HL-60 (cell line): ENCODE results near the gene SETBP1.

ENCODE experiments used
- DNase-seq, 2 experiments: peaks; one replicate each; pipeline ENCODE4 v3.0.0-alpha.2; 2010 to 2020; ENCODE audit warnings: low read depth in 1 of 2, low spot score in 1 of 2
- H3K27ac ChIP-seq: fragments of 250-450 bp; sonication (Bioruptor Pico); replicated peaks from 2 replicates; pipeline ENCODE4 v1.5.1; 2020; ENCODE audit warnings: mild to moderate bottlenecking, moderate library complexity
- H3K27me3 ChIP-seq: fragments of 250-450 bp; sonication (Bioruptor Pico); 2 replicates; pipeline ENCODE4 v1.5.1; 2021; ENCODE audit warnings: mild to moderate bottlenecking, moderate library complexity; ENCODE audit not compliant: insufficient read depth, poor library complexity, severe bottlenecking
- H3K4me3 ChIP-seq: replicated peaks from 2 replicates; pipeline ENCODE4 v1.5.1; 2011; ENCODE audit warnings: mild to moderate bottlenecking, control low read depth, low read length; ENCODE audit not compliant: insufficient read depth
- GABPA ChIP-seq: IDR thresholded peaks from 2 replicates; pipeline ENCODE4 v1.6.1; 2012; ENCODE audit warnings: low read depth
- POLR2AphosphoS5 ChIP-seq: IDR thresholded peaks from 2 replicates; pipeline ENCODE4 v1.6.1; 2012; ENCODE audit warnings: low read depth
- REST ChIP-seq: IDR thresholded peaks from 2 replicates; pipeline ENCODE4 v1.6.1; 2012; ENCODE audit warnings: low read depth; ENCODE audit not compliant: insufficient replicate concordance
- SPI1 ChIP-seq: IDR thresholded peaks from 2 replicates; pipeline ENCODE4 v1.6.1; 2012; ENCODE audit warnings: low read depth, mild to moderate bottlenecking, borderline replicate concordance
- long read RNA-seq: library from polyadenylated mRNA; unstranded; transcript quantifications from one replicate; pipeline ENCODE4 v2.0.0, GENCODE V29; 2020
- TF ChIP-seq, protein P1 (sequence below): IDR thresholded peaks from one replicate; pipeline ENCODE4 v1.5.1; 2011; ENCODE audit warnings: low read length, control low read depth, inconsistent platforms; ENCODE audit not compliant: insufficient read depth

The SETBP1 gene
- long read RNA-seq, partial matches to known transcripts: 0 of 2 reads
- long read RNA-seq, other reads (novel, unspliced or antisense): 2 of 2 reads

- TF ChIP-seq SPI1 (no peak), REST (no peak), POLR2AphosphoS5 (no peak), GABPA (no peak)
- TF ChIP-seq, protein P1, sequence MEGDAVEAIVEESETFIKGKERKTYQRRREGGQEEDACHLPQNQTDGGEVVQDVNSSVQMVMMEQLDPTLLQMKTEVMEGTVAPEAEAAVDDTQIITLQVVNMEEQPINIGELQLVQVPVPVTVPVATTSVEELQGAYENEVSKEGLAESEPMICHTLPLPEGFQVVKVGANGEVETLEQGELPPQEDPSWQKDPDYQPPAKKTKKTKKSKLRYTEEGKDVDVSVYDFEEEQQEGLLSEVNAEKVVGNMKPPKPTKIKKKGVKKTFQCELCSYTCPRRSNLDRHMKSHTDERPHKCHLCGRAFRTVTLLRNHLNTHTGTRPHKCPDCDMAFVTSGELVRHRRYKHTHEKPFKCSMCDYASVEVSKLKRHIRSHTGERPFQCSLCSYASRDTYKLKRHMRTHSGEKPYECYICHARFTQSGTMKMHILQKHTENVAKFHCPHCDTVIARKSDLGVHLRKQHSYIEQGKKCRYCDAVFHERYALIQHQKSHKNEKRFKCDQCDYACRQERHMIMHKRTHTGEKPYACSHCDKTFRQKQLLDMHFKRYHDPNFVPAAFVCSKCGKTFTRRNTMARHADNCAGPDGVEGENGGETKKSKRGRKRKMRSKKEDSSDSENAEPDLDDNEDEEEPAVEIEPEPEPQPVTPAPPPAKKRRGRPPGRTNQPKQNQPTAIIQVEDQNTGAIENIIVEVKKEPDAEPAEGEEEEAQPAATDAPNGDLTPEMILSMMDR: no peak
- Histone ChIP-seq H3K27me3 (peaks cover 64% of the 10 kb centered on the region), H3K27ac (no peak within 1 kb of the TSS), H3K4me3 (peak within 1 kb of the TSS; percentile 57)
- DNase-seq: no peak
Measured at GRCh38 chr18:44680273-44681075, at the start of gene SETBP1. SETBP1 (plus strand) TSS chr18:44680888; CDS start chr18:44701347, 20,459 bp downstream.

- H3K27ac ChIP-seq: no peak overlapping the region
- no peak overlapping the region for H3K4me3 ChIP-seq
- no peaks in the 10 kb centered on the region for H3K27me3 ChIP-seq
Measured at GRCh38 chr18:44632469-44633145, 48.1 kb upstream of the SETBP1 start.

More at GRCh38 chr18:44632469-44633145, 48.1 kb upstream of the SETBP1 start:
- TF ChIP-seq POLR2AphosphoS5 (no peak), REST (no peak), GABPA (no peak), SPI1 (no peak)
- TF ChIP-seq, protein P1: no peak
- DNase-seq: no peak
